Neural cell (in vitro differentiated cells): Measurements from ENCODE around the gene RAD51B. TPM values are rescaled to one million over a fixed set of nuclear protein-coding genes. Genes with fewer than 3 reads are reported as not detected.

Experiments used
- H2AFZ ChIP-seq: fragments of 200-600, 300-800 bp; sonication (generic), shearing (Covaris generic); 2 replicates; pipeline ENCODE4 v1.6.0; 2014; ENCODE audit warnings: low read depth, mild to moderate bottlenecking, antibody characterized with exemption, low read length, moderate library complexity
- H3F3A ChIP-seq: fragments of 200-600 bp; shearing (Covaris generic); 2 replicates; pipeline ENCODE4 v1.6.1; 2016; ENCODE audit warnings: mild to moderate bottlenecking, moderate library complexity, mixed read lengths, antibody characterized with exemption, low read length; ENCODE audit not compliant: insufficient read depth, poor library complexity, severe bottlenecking
- H3K27ac ChIP-seq: fragments of 200-600, 300-800 bp; sonication (generic), shearing (Covaris generic); 2 replicates; pipeline ENCODE4 v1.5.1; 2014; ENCODE audit warnings: mild to moderate bottlenecking, low read length, moderate library complexity
- H3K27me3 ChIP-seq: fragments of 300-800, 200-600 bp; sonication (generic), shearing (Covaris generic); 2 replicates; pipeline ENCODE4 v1.6.0; 2014; ENCODE audit warnings: mild to moderate bottlenecking, low read depth, low read length, moderate library complexity; ENCODE audit not compliant: insufficient read depth
- H3K36me3 ChIP-seq: fragments of 300-800, 200-600 bp; sonication (generic), shearing (Covaris generic); 2 replicates; pipeline ENCODE4 v1.5.1; 2014; ENCODE audit warnings: mild to moderate bottlenecking, antibody characterized with exemption, low read length, moderate library complexity; ENCODE audit not compliant: insufficient read depth
- H3K4me2 ChIP-seq: fragments of 300-800, 200-600 bp; sonication (generic), shearing (Covaris generic); 2 replicates; pipeline ENCODE4 v1.6.0; 2014; ENCODE audit warnings: mild to moderate bottlenecking, low read length
- H3K4me3 ChIP-seq: fragments of 300-800, 200-600 bp; sonication (generic), shearing (Covaris generic); 2 replicates; pipeline ENCODE4 v1.5.1; 2014; ENCODE audit warnings: mild to moderate bottlenecking, low read length, moderate library complexity
- H3K79me2 ChIP-seq: fragments of 200-600 bp; shearing (Covaris generic); replicated peaks from 2 replicates; pipeline ENCODE4 v1.6.0; 2014; ENCODE audit warnings: mild to moderate bottlenecking, low read length, moderate library complexity; ENCODE audit not compliant: insufficient read depth
- H3K9ac ChIP-seq: fragments of 300-800, 200-600 bp; sonication (generic), shearing (Covaris generic); 2 replicates; pipeline ENCODE4 v1.6.1; 2016; ENCODE audit warnings: mild to moderate bottlenecking, low read length, mixed read lengths
- H3K9me2 ChIP-seq: fragments of 200-600 bp; shearing (Covaris generic); 2 replicates; pipeline ENCODE4 v1.6.1; 2016; ENCODE audit warnings: mild to moderate bottlenecking, low read length, mixed read lengths; ENCODE audit not compliant: insufficient read depth
- H3K9me3 ChIP-seq: fragments of 200-600, 300-800 bp; sonication (generic), shearing (Covaris generic); 2 replicates; pipeline ENCODE4 v1.6.1; 2016; ENCODE audit warnings: mild to moderate bottlenecking, mixed run types, low read length, moderate library complexity, mixed read lengths
- H4K20me1 ChIP-seq: fragments of 200-600 bp; shearing (Covaris generic); 2 replicates; pipeline ENCODE4 v1.6.1; 2016; ENCODE audit warnings: mild to moderate bottlenecking, mixed run types; ENCODE audit not compliant: insufficient read depth
- CTCF ChIP-seq: fragments of 450-650 bp; IDR thresholded peaks from 2 replicates; pipeline ENCODE4 v1.5.1; 2014; ENCODE audit warnings: antibody characterized with exemption, mild to moderate bottlenecking, moderate library complexity; ENCODE audit not compliant: poor library complexity, severe bottlenecking
- EP300 ChIP-seq: fragments of 450-650 bp; conservative IDR thresholded peaks from 2 replicates; pipeline ENCODE4 v1.6.1; 2014; ENCODE audit warnings: antibody characterized with exemption, mild to moderate bottlenecking, moderate library complexity; ENCODE audit not compliant: poor library complexity, severe bottlenecking
- EZH2 ChIP-seq: fragments of 200-600, 300-800 bp; shearing (Covaris generic), sonication (generic); IDR thresholded peaks from 2 replicates; pipeline ENCODE4 v1.6.1; 2014; ENCODE audit warnings: antibody characterized with exemption, low read length, borderline replicate concordance, mild to moderate bottlenecking; ENCODE audit not compliant: insufficient read depth, poor library complexity, severe bottlenecking
- MXI1 ChIP-seq: fragments of 450-650 bp; conservative IDR thresholded peaks from 2 replicates; pipeline ENCODE4 v1.6.1; 2014; ENCODE audit warnings: antibody characterized with exemption, mild to moderate bottlenecking; ENCODE audit not compliant: poor library complexity, severe bottlenecking
- POLR2AphosphoS5 ChIP-seq: IDR thresholded peaks from 2 replicates; pipeline ENCODE4 v1.6.1; 2012
- RAD21 ChIP-seq: fragments of 450-650 bp; conservative IDR thresholded peaks from 2 replicates; pipeline ENCODE4 v1.6.1; 2014; ENCODE audit warnings: antibody characterized with exemption, mild to moderate bottlenecking, moderate library complexity
- REST ChIP-seq: IDR thresholded peaks from 2 replicates; pipeline ENCODE4 v1.6.1; 2012; ENCODE audit warnings: borderline replicate concordance
- SMC3 ChIP-seq: fragments of 450-650 bp; conservative IDR thresholded peaks from 2 replicates; pipeline ENCODE4 v1.6.1; 2014; ENCODE audit warnings: antibody characterized with exemption, mild to moderate bottlenecking, moderate library complexity; ENCODE audit not compliant: poor library complexity
- TAF1 ChIP-seq: IDR thresholded peaks from 2 replicates; pipeline ENCODE4 v1.6.1; 2012; ENCODE audit warnings: low read depth
- polyA plus RNA-seq: library from polyadenylated mRNA; depleted of rRNA; stranded (reverse); fragments of >200 nt; gene quantifications from 2 replicates; pipeline ENCODE4 v1.2.3, GENCODE V29; 2014

Gene RAD51B
- polyA plus RNA-seq, 1 donor from 2014 or later: 3.1 TPM

GRCh38 chr14:68033336-68033932 is 213.9 kb downstream of the RAD51B start:
- H3K9me3 ChIP-seq: no peaks in the 10 kb centered on the region
- H3K27me3 ChIP-seq: no peaks in the 10 kb centered on the region
- H3K79me2 ChIP-seq: no peaks in the 10 kb centered on the region
- no peak overlapping the region for H3K4me3 ChIP-seq
- TF ChIP-seq EP300 (peak; percentile 25), CTCF (no peak)
- H3K27ac ChIP-seq: no peak overlapping the region
- H3K36me3 ChIP-seq: no peaks in the 10 kb centered on the region
- H3K9me2 ChIP-seq: no peaks in the 10 kb centered on the region
- H2AFZ ChIP-seq: no peak overlapping the region
- no peak overlapping the region for H3K9ac ChIP-seq
- H4K20me1 ChIP-seq: no peaks in the 10 kb centered on the region
- H3K4me2 ChIP-seq: no peak overlapping the region
- no peaks in the 10 kb centered on the region for H3F3A ChIP-seq

- Histone ChIP-seq H3K9ac (no peak overlapping the region), H3K79me2 (no peaks in the 10 kb centered on the region), H3K9me2 (no peaks in the 10 kb centered on the region), H3K36me3 (no peaks in the 10 kb centered on the region), H3K27ac (no peak overlapping the region), H3K27me3 (no peaks in the 10 kb centered on the region), H3K9me3 (no peaks in the 10 kb centered on the region), H3K4me2 (no peak overlapping the region), H4K20me1 (no peaks in the 10 kb centered on the region), H3K4me3 (no peak overlapping the region), H2AFZ (no peak overlapping the region), H3F3A (no peaks in the 10 kb centered on the region)
- TF ChIP-seq RAD21 (no peak), REST (no peak), CTCF (no peak), SMC3 (no peak), MXI1 (no peak), EP300 (no peak), POLR2AphosphoS5 (no peak), TAF1 (no peak), EZH2 (no peak)
Observed at GRCh38 chr14:68034896-68035295, 215.3 kb downstream of the RAD51B start.
